Natural killer cell (primary cell): Measurements from ENCODE around the gene CTDSP2. TPM values are rescaled to one million over a fixed set of nuclear protein-coding genes. Genes with fewer than 3 reads are reported as not detected.
"Not testable (repeated sequence)": the region's sequence is repeated elsewhere in the genome, so short reads cannot be mapped to it uniquely, and the experiment has no call there.

Experiments used
- ATAC-seq, 3 donors: fragments of 150-1000 bp in 2 of 3; fragments of 200-7000 bp in 1 of 3; cut with Tn5 transposase; 1 replicate in 1 of 3; 2 replicates in 2 of 3; pipeline ENCODE4 v1.10.0; 2021; ENCODE audit warnings: mild to moderate bottlenecking in 2 of 3, moderate library complexity in 2 of 3
- DNase-seq, 2 donors: peaks; one replicate each; pipeline versions ENCODE4 v3.0.0 to v3.0.0-alpha.2; 2013 to 2021; ENCODE audit warnings: mixed read lengths in 1 of 2
- H3K27ac ChIP-seq: one replicate; pipeline ENCODE4 v1.5.1; 2013; ENCODE audit warnings: mild to moderate bottlenecking, low read length
- H3K27me3 ChIP-seq: one replicate; pipeline ENCODE4 v1.6.1; 2013; ENCODE audit warnings: low read length; ENCODE audit not compliant: control insufficient read depth, insufficient read depth
- H3K36me3 ChIP-seq: one replicate; pipeline ENCODE4 v1.6.1; 2013; ENCODE audit warnings: low read length; ENCODE audit not compliant: control insufficient read depth, insufficient read depth
- H3K4me1 ChIP-seq: one replicate; pipeline ENCODE4 v1.6.1; 2013; ENCODE audit warnings: low read length; ENCODE audit not compliant: control insufficient read depth, insufficient read depth
- H3K4me3 ChIP-seq: one replicate; pipeline ENCODE4 v1.5.1; 2013; ENCODE audit warnings: low read length
- H3K9me3 ChIP-seq: one replicate; pipeline ENCODE4 v1.6.1; 2013; ENCODE audit warnings: low read length; ENCODE audit not compliant: control insufficient read depth, insufficient read depth
- H3K27ac Mint-ChIP-seq, 2 donors: one replicate each; pipeline ENCODE4 v1.8.0; 2022; ENCODE audit warnings: mild to moderate bottlenecking in 2 of 2, mixed read lengths in 2 of 2, moderate library complexity in 1 of 2
- H3K27me3 Mint-ChIP-seq, 2 donors: one replicate each; pipeline ENCODE4 v1.8.0; 2022; ENCODE audit warnings: low read depth in 2 of 2, mixed read lengths in 2 of 2
- H3K36me3 Mint-ChIP-seq: one replicate; pipeline ENCODE4 v1.8.0; 2022; ENCODE audit warnings: mixed read lengths
- H3K4me1 Mint-ChIP-seq, 2 donors: one replicate each; pipeline ENCODE4 v1.8.0; 2022; ENCODE audit warnings: mixed read lengths in 2 of 2
- H3K4me3 Mint-ChIP-seq: one replicate; pipeline ENCODE4 v1.8.0; 2022; ENCODE audit warnings: mild to moderate bottlenecking, moderate library complexity, mixed read lengths
- H3K9me3 Mint-ChIP-seq, 2 donors: one replicate each; pipeline ENCODE4 v1.8.0; 2022; ENCODE audit warnings: mixed read lengths in 2 of 2
- WGBS: methylation state at CpG from one replicate; pipeline ENCODE4 v1.1.7; 2013; ENCODE audit warnings: missing lambda C conversion rate; ENCODE audit not compliant: insufficient coverage; 5-methylcytosine and 5-hydroxymethylcytosine counted together
- intact Hi-C: fragments of 100-400 bp; cut with micrococcal nuclease; formaldehyde crosslinking; loops from one replicate; pipeline ENCODE4 v1.14.2; 2022
- total RNA-seq, 4 donors: library from RNA; stranded (reverse); fragments of 120-200 nt in 1 of 4; gene quantifications; one replicate each; pipeline versions ENCODE4 v1.2.3 to v1.2.4, GENCODE V29; 2013 to 2022
- TF ChIP-seq, protein P1 (sequence below): fragments of 200-600 bp; IDR thresholded peaks from one replicate; pipeline ENCODE4 v1.8.0; 2022; ENCODE audit warnings: antibody characterized with exemption

CTDSP2 gene
- total RNA-seq, 3 donors from 2014 or later (not counting 1 experiment from before 2014, with no cell fraction given): 93.8 to 135 (median 123) TPM

DNA sequence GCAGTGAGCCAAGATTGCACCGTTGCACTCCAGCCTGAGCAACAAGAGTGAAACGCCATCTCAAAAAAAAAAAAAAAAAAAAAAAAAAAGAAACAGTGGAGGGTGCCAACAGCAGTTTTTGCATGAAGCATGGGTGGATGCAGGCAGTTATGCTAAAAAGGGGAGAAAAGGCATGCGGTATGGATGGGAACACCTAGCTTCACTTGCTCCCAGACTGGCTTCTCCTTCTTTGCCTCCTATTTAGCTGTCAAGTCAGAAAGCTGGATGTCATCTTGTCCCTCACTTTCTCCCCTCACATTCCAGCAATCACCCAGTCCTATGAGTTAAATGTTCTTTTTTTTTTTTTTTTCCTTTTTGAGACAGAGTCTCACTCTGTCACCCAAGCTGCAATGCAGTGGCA is 71.5 kb downstream of the CTDSP2 start:
- no peak overlapping the region for H3K27ac Mint-ChIP-seq
- H3K27me3 Mint-ChIP-seq: no peaks in the 10 kb centered on the region
- Histone ChIP-seq H3K4me1 (peaks cover 23% of the 10 kb centered on the region), H3K27ac (no peak overlapping the region), H3K27me3 (no peaks in the 10 kb centered on the region), H3K36me3 (no peaks in the 10 kb centered on the region), H3K9me3 (no peaks in the 10 kb centered on the region), H3K4me3 (no peak overlapping the region)
- no peak for ATAC-seq
- no peaks in the 10 kb centered on the region for H3K9me3 Mint-ChIP-seq
- peak overlapping the region; percentile 32 for H3K4me3 Mint-ChIP-seq
- no peak for DNase-seq
- 75% methylated on average over 3 of the region's 3 CpGs for WGBS
- TF ChIP-seq, protein P1, sequence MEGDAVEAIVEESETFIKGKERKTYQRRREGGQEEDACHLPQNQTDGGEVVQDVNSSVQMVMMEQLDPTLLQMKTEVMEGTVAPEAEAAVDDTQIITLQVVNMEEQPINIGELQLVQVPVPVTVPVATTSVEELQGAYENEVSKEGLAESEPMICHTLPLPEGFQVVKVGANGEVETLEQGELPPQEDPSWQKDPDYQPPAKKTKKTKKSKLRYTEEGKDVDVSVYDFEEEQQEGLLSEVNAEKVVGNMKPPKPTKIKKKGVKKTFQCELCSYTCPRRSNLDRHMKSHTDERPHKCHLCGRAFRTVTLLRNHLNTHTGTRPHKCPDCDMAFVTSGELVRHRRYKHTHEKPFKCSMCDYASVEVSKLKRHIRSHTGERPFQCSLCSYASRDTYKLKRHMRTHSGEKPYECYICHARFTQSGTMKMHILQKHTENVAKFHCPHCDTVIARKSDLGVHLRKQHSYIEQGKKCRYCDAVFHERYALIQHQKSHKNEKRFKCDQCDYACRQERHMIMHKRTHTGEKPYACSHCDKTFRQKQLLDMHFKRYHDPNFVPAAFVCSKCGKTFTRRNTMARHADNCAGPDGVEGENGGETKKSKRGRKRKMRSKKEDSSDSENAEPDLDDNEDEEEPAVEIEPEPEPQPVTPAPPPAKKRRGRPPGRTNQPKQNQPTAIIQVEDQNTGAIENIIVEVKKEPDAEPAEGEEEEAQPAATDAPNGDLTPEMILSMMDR: no peak
- H3K4me1 Mint-ChIP-seq: peaks cover 14% of the 10 kb centered on the region in 2 donors
- no peaks in the 10 kb centered on the region for H3K36me3 Mint-ChIP-seq
- intact Hi-C loops: no loop called here

DNA sequence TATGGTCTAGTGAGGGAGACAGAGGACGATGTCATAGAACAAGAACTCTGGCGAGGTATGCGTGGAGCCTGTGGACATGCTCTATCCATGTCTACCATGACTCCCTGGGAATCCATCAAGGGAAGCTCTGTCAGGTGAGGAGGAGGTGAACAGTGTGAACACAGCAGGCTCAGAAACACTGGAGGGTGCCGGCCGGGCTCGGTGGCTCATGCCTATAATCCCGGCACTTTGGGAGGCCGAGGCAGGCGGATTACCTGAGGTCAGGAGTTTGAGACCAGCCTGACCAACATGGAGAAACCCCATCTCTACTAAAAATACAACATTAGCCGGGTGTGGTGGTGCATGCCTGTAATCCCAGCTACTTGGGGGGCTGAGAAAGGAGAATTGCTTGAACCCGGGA is 71.9 kb downstream of the CTDSP2 start:
- H3K36me3 Mint-ChIP-seq, H3K4me3 ChIP-seq, H3K27ac ChIP-seq, H3K27me3 Mint-ChIP-seq, H3K9me3 Mint-ChIP-seq, intact Hi-C loops, H3K36me3 ChIP-seq, H3K27me3 ChIP-seq, ATAC-seq, H3K9me3 ChIP-seq, DNase-seq, H3K27ac Mint-ChIP-seq, H3K4me3 Mint-ChIP-seq: not testable (repeated sequence)
- peaks cover 21% of the 10 kb centered on the region for H3K4me1 ChIP-seq
- peaks cover 14% of the 10 kb centered on the region in 2 donors for H3K4me1 Mint-ChIP-seq
- over 99% methylated on average over 11 of the region's 11 CpGs for WGBS

- Mint-ChIP-seq H3K9me3 (no peaks in the 10 kb centered on the region), H3K27me3 (no peaks in the 10 kb centered on the region), H3K27ac (peak within 1 kb of the TSS; percentile 89 to 94), H3K4me3 (peak within 1 kb of the TSS; percentile 97), H3K4me1 (peaks cover 14% of the 10 kb centered on the region in 2 donors), H3K36me3 (no peaks in the 10 kb centered on the region)
- TF ChIP-seq, protein P1: no peak
- Histone ChIP-seq H3K27me3 (no peaks in the 10 kb centered on the region), H3K4me3 (peak within 1 kb of the TSS; percentile 77), H3K36me3 (no peaks in the 10 kb centered on the region), H3K4me1 (peaks cover 21% of the 10 kb centered on the region), H3K9me3 (no peaks in the 10 kb centered on the region), H3K27ac (peak within 1 kb of the TSS; percentile 80)
- ATAC-seq: peak in 2 of 3 donors; percentile 11 to 27
- intact Hi-C loops: no loop called here
- peak in 1 of 2 donors; percentile 56 for DNase-seq
- WGBS: 3% methylated on average over 67 of the region's 67 CpGs
Measured at GRCh38 chr12:57772429-57773322, 73.9 kb downstream of the CTDSP2 start, which contains the start of gene EEF1AKMT3. TSS of gene EEF1AKMT3 (plus strand) at chr12:57772614. CDS start at chr12:57772725, 111 bp downstream.

DNA sequence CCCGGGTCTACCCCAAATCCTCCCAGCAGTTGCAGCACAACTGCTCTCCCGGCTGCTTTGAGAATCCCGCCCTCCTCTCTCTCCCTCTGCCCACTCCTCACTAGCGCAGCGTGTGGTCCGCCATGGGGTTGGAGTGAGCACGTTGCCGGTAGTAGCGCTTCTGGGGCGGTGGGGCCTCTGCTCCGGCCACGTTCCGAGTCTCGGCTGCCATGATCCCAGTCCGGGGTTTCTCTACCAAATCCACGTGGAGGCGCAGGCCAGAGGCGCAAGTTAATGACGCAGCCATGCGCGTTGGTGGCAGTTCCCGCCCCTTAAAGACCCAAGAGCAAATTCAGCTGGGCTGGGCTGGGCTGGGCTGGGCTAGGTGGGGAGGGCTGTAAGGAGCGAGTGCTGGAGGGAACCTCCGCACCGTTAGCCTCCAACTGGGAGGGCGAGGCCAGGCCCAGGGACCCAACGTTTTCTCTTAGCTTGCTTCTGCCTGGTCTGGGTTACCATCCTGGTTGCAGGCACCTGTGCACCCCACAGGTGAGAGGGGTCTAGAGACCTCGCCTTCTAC is 74.6 kb downstream of the CTDSP2 start, which contains the start of gene METTL1:
TSS of gene METTL1 (minus strand) at position 233 of the 556 bp plus-strand sequence. CDS start at position 211, 22 bp downstream.
- peaks cover 25% of the 10 kb centered on the region for H3K4me1 ChIP-seq
- Mint-ChIP-seq H3K9me3 (no peaks in the 10 kb centered on the region), H3K27ac (peak within 1 kb of the TSS; percentile 89 to 94), H3K36me3 (no peaks in the 10 kb centered on the region), H3K4me3 (peak within 1 kb of the TSS; percentile 97), H3K4me1 (peaks cover 14% of the 10 kb centered on the region in 2 donors), H3K27me3 (peaks cover 4 to 5% of the 10 kb centered on the region in 2 donors)
- H3K9me3 ChIP-seq: no peaks in the 10 kb centered on the region
- H3K36me3 ChIP-seq: no peaks in the 10 kb centered on the region
- intact Hi-C loops: no loop called here
- peak; percentile 93 to 94 (median 93) for ATAC-seq
- H3K27ac ChIP-seq: peak within 1 kb of the TSS; percentile 80
- peak; percentile 79 to 94 for DNase-seq
- TF ChIP-seq, protein P1: no peak
- peaks cover 4% of the 10 kb centered on the region for H3K27me3 ChIP-seq
- H3K4me3 ChIP-seq: peak within 1 kb of the TSS; percentile 77
- 0% methylated on average over 28 of the region's 28 CpGs for WGBS
